Left hindlimb (tissue), 1 donor: ENCODE data around the gene POU2F3.
"Not testable (repeated sequence)": the region's sequence is repeated elsewhere in the genome, so short reads cannot be mapped to it uniquely, and the experiment has no call there.

Experiments
- DNase-seq: peaks from one replicate; pipeline ENCODE4 v3.0.0-alpha.2; 2018

Gene POU2F3

DNA sequence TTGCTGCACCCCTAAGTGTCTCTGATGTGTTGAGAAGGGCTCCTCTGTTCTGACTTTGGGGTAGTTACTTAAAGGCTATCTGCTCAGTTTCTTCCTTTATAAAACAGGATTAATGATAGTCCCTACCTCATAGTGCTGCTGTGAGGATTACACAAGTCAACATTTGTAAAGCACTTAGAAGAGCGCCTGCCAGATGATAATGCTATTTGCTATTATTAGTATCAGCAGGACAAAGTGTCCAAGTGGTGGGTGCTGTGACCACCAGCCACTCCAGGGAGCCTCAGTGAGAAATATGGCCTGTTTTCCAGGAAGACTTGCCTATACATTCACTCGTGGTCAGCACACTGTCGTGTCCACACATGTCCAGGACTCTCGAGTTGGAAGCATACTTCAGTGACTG lies 16.2 kb downstream of the POU2F3 start:
- DNase-seq: no peak

DNA sequence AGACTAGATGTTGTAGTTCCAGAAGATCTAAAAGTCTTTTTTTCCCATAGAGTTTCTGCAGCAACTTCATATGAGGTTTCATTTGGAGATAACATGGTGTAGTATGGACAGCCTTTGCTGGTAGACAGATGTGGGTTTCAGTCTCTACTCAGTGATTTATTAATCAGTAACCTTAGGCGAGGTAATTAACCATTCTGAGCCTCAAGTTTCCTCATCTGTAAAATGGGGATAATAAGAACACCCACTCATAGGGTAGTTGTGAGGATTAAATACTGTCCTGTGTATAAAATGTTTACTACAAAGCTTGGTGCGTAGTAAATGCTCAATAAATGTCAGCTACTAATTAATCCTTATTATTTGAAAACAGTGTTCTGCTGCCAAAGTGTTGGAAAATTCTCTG lies 16.8 kb downstream of the POU2F3 start:
- no peak for DNase-seq

GRCh38 chr11:120257346-120257745 lies 17.4 kb downstream of the POU2F3 start:
- no peak for DNase-seq

DNA sequence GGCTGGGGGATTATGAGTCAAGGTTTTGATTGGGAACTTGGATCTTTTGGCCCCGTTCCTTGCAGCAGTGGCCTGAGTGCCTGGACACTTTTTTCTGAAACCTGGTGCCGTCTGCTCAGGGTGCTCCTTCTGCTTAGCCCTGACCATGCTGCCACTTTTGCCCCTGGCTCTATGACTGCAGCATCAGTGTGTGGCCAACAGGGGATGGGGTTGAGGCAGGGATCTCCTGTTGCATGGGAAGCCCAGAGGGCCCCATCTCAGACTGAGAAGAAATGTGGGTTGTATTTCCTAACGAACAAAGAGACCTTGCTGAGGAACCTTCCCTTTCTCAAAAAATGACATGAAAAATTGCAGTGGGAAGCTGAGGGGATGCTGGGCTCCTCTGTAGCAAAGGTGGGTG lies 18.7 kb downstream of the POU2F3 start:
- no peak for DNase-seq

GRCh38 chr11:120259241-120259640 lies 19.3 kb downstream of the POU2F3 start:
- no peak for DNase-seq

- DNase-seq: no peak
These were observed 20.1 kb downstream of the POU2F3 start for GRCh38 chr11:120259988-120260565.

GRCh38 chr11:120260616-120261015 lies 20.7 kb downstream of the POU2F3 start:
- no peak for DNase-seq

DNA sequence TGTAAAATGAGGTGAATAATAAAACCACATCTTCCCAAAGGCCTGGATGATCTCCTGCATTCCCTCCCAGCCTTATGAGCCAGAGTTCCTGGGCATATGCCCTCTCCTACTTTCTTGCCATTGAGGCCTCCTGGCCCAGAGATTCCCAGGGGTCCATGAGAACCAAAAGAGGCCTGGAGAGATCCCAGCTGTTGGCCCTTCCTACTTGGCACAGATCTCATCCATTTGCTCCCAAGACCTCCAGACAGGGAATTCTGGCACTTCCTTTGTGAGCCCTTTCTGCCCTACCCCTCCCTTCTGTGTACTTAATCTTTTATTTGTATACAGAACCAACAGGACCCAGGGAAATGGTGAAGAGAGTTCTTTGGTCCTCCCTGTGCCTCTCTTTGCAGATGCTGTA lies 21.4 kb downstream of the POU2F3 start:
- DNase-seq: no peak

DNA sequence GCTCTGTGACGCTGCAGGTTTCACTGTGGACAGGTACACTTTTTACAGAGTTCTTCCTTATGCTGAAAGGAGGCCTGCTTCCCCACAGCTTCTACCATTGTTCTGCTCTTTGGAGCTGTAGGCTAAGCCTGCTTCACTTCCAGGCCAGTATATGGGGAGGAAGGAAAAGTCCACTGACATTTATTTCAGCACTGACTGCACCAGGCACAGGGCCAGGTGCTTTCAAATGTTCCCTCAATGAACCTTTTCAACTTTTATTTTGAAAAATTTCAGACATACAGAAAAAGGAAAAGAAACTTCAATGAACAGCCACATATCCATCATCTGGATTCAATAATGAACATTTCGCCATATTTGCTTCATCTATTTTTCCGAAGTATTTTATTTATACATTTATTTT lies 22.0 kb downstream of the POU2F3 start:
- no peak for DNase-seq

- no peak for DNase-seq
These were observed 27.4 kb downstream of the POU2F3 start for GRCh38 chr11:120267319-120267718.

GRCh38 chr11:120268686-120269085 lies 28.7 kb downstream of the POU2F3 start:
- no peak for DNase-seq

GRCh38 chr11:120270386-120270785 lies 30.4 kb downstream of the POU2F3 start:
- no peak for DNase-seq

- no peak for DNase-seq
These were observed 31.7 kb downstream of the POU2F3 start for GRCh38 chr11:120271672-120272071.

GRCh38 chr11:120272303-120272702 lies 32.4 kb downstream of the POU2F3 start:
- no peak for DNase-seq

DNA sequence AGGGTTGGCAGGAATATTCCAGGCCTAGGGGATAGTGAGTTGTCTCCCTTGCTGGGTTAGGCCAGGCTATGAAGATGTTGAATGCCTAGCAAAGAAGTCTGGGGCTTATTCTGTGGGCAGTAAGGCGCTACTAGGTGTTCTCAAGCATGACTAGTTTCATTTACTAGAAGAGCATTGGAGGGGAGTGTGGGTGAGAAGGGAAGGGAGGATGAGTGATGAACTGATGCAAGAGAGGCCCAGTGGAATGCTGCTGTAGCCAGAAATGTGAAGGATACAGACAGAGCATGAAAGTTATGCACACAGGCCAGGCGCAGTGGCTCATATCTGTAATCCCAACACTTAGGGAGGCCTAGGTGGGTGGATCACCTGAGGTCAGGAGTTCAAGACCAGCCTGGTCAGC lies 33.5 kb downstream of the POU2F3 start:
- DNase-seq: no peak

DNA sequence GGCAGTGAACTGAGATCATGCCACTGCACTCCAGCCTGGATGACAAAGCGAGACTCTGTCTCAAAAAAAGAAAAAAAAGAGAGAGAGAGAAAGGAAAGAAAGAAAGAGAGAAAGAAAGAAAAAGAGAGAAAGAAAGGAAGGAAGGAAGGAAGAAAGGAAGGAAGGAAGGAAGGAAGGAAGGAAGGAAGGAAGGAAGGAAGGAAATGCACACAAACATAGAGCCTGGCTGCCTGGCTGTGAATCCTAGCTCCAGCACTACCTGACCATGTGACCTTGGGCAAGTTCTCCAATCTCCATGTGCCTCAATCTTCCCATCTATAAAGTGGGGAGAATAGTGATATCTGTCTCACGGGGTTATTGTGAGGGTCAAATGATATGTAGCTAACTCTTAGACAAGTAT lies 34.0 kb downstream of the POU2F3 start:
- DNase-seq: not testable (repeated sequence)

DNA sequence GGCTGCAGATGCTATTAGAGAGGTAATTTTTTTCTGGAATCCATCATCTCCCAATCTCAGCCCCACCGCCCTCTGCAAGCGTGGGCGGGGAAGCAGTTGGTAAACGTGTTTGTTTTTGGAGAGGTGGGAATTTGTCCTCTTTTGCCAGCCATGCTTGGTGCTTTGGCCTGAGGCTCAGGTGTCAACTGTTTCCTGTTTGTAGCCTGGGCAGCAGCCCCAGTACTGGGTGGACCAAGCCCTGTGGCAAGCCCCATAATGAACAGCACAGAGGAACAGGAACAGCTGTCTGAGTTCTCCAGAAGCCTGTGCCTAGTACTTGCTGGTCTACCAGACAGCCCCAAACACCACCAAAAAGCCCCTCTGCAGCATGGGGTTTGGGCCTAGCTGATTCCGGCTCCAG lies 39.6 kb downstream of the POU2F3 start:
- no peak for DNase-seq

GRCh38 chr11:120280600-120281051 lies 40.7 kb downstream of the POU2F3 start:
- no peak for DNase-seq

GRCh38 chr11:120281143-120281795 lies 41.3 kb downstream of the POU2F3 start:
- no peak for DNase-seq

GRCh38 chr11:120283124-120283523 lies 43.2 kb downstream of the POU2F3 start:
- no peak for DNase-seq

DNA sequence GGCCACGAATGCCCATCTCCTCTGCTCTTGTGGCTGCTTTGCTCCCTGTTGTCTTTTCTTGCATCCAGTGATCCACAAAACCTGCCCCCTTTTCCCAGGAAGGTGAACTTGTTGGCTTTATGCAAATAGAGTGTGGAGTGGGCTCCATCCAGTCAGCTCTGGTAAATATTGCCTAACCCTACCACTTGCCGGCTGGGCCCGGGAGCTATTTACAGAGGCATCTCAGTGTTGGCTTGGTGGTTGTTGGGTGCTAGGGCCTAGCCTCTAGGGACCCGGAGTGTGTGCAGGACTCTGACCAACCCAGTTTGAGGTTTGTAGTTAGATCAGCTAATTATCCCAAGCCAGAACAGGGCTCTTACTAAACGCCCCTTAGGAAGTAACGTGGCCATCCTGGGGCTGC lies 44.3 kb downstream of the POU2F3 start:
- DNase-seq: no peak

- no peak for DNase-seq
These were observed 45.3 kb downstream of the POU2F3 start for GRCh38 chr11:120285256-120285655.

GRCh38 chr11:120288021-120288420 lies 48.1 kb downstream of the POU2F3 start:
- no peak for DNase-seq

DNA sequence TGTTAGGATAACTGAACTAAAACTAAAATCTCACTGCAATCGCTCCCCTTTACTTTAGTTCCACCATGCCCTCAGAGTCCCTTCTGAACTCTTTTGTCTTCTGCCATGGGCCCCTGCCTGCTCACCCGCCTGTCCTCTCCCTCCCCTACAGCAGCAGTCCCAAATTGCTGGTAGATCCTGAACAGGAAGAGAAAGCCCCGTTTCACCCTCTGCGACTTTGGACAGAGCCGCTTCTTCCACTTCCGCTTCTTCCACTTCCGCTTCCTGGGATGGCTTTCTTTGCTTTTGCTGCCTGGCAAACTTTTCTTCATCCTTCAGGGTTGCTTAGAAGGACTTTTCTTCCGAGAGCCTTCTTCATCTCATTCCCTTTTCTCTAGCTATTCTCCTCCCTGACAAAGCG lies 49.5 kb downstream of the POU2F3 start:
- DNase-seq: no peak

- no peak for DNase-seq
These were observed 51.0 kb downstream of the POU2F3 start for GRCh38 chr11:120290956-120291355.
